Heart left ventricle (tissue), 13 donors: ENCODE data around the gene EIF3A.

Experiments
- CTCF ChIP-seq, 12 donors: fragments of 200-600 bp; sonication (generic) in 4 of 12; IDR thresholded peaks; one replicate each; pipeline versions ENCODE4 v1.5.0 to v1.8.0; 2018 to 2022; ENCODE audit warnings: antibody characterized with exemption in 12 of 12, mild to moderate bottlenecking in 5 of 12
- POLR2A ChIP-seq, 2 donors: fragments of 450-650 bp; IDR thresholded peaks; one replicate each; pipeline ENCODE4 v1.6.1; 2017; ENCODE audit warnings: antibody characterized with exemption in 2 of 2, mild to moderate bottlenecking in 2 of 2, moderate library complexity in 2 of 2
- donor health status: ischemic (EF 13 %, LVEDD 7.1; RV severe dilation, severe dysfunction).
- donor health status: DM: no; HTN: yes; CAD: no.
- donor health status: DM: no; HTN: no; CAD: no.
- donor health status: ischemic (EF 25% LVEDD 6.9; RV normal size, moderate dysfunction).
- donor health status: ischemic (EF 25% LVEDD 5.7; RV mildly dilated, moderate dysfunction).
- donor health status: ischemic (EF 35%, LVEDD 5.7; RV mildly dilated, moderate dysfunction).
- donor health status: nonischemic (EF 11% LVEDD 7.7; RV severe dilation, severe dysfunction).
- donor health status: DM: yes; HTN: yes; CAD: no.
- donor health status: PGD.
- donor health status: ischemic (EF 29% LVEDD 5.4; RV normal size, mild dysfunction).
- donor health status: nonischemic (EF 23%, LVEDD 6.1; RV moderate dilation, normal function).

- TF ChIP-seq CTCF (IDR thresholded peaks at IDR 0.05): no peak
- no peak for TF ChIP-seq POLR2A (IDR thresholded peaks at IDR 0.05)
These were observed 28.8 kb downstream of the EIF3A start for GRCh38 chr10:119051775-119052174.
